H1 (cell line): ENCODE measurements around the gene WASHC2A. TPM values are rescaled to one million over a fixed set of nuclear protein-coding genes. Genes with fewer than 3 reads are reported as not detected.

Source experiments
- CHD7 ChIP-seq: fragments of 300-600 bp; sonication (generic); IDR thresholded peaks from 2 replicates; pipeline ENCODE4 v1.7.1; 2012; ENCODE audit warnings: low read length, moderate library complexity, mild to moderate bottlenecking, inconsistent platforms; ENCODE audit not compliant: insufficient replicate concordance
- polyA plus RNA-seq, 7 experiments: library from polyadenylated mRNA; depleted of rRNA in 3 of 7; stranded (reverse) in 5 of 7; unstranded in 2 of 7; fragments of >200 nt in 5 of 7; fragments of 200-250 nt in 2 of 7; gene quantifications; 1 replicate in 5 of 7; 2 replicates in 1 of 7; 4 replicates in 1 of 7; pipeline versions ENCODE4 v1.2.1 to v1.2.3, GENCODE V29; 2011 to 2013; ENCODE audit warnings: missing spikeins in 2 of 7, mixed read lengths in 2 of 7
- total RNA-seq: library from RNA; stranded (reverse); fragmentation: NEBNext Ultra II Directional; extraction: Animal tissue kit (Norgen Biotek cat#: 25700); gene quantifications from 2 replicates; pipeline ENCODE4 v1.2.1, GENCODE V29; 2021

Gene WASHC2A
- total and polyA plus RNA-seq, 2 of the 8 experiments (the other 6 are each of a cell fraction or from before 2014, with no cell fraction given): 7.5 to 29.7 TPM

GRCh38 chr10:50021646-50022045 lies 46.1 kb upstream of the WASHC2A start (continued):
- TF ChIP-seq CHD7: no peak
